RWPE2 (cell line): Measurements from ENCODE around the gene ZSCAN10.

Source experiments
- ATAC-seq: fragments of 200-7000 bp; cut with Tn5 transposase; 3 replicates; pipeline ENCODE4 v1.9.1; 2021; ENCODE audit warnings: low read depth
- DNase-seq: peaks from one replicate; pipeline ENCODE4 v3.0.0-alpha.2; 2020; ENCODE audit warnings: low spot score
- H3K27ac ChIP-seq: fragments of 450-650 bp; 2 replicates; pipeline ENCODE4 v1.5.1; 2017; ENCODE audit warnings: mild to moderate bottlenecking; ENCODE audit not compliant: poor library complexity, severe bottlenecking
- H3K27me3 ChIP-seq: fragments of 250-450 bp; sonication (Bioruptor Pico); 2 replicates; pipeline ENCODE4 v1.5.1; 2021; ENCODE audit warnings: mild to moderate bottlenecking, moderate library complexity; ENCODE audit not compliant: insufficient read depth, poor library complexity, severe bottlenecking
- H3K36me3 ChIP-seq: fragments of 250-450 bp; sonication (Bioruptor Pico); 2 replicates; pipeline ENCODE4 v1.5.1; 2020; ENCODE audit warnings: low read depth, mild to moderate bottlenecking, moderate library complexity
- H3K4me1 ChIP-seq: fragments of 250-450 bp; sonication (Bioruptor Pico); 2 replicates; pipeline ENCODE4 v1.5.1; 2021; ENCODE audit warnings: mild to moderate bottlenecking, moderate library complexity; ENCODE audit not compliant: insufficient read depth, poor library complexity, severe bottlenecking
- H3K4me3 ChIP-seq: fragments of 250-450 bp; sonication (Bioruptor Pico); 2 replicates; pipeline ENCODE4 v1.5.1; 2021; ENCODE audit warnings: mild to moderate bottlenecking, moderate library complexity; ENCODE audit not compliant: severe bottlenecking
- H3K9me3 ChIP-seq: fragments of 250-450 bp; sonication (Bioruptor Pico); 2 replicates; pipeline ENCODE4 v1.5.1; 2021; ENCODE audit warnings: mild to moderate bottlenecking, moderate library complexity; ENCODE audit not compliant: severe bottlenecking
- TF ChIP-seq, protein P1 (sequence below): fragments of 450-650 bp; IDR thresholded peaks from one replicate; pipeline ENCODE4 v1.5.1; 2017; ENCODE audit warnings: mild to moderate bottlenecking, moderate library complexity; ENCODE audit not compliant: poor library complexity, severe bottlenecking

ZSCAN10 gene

DNA sequence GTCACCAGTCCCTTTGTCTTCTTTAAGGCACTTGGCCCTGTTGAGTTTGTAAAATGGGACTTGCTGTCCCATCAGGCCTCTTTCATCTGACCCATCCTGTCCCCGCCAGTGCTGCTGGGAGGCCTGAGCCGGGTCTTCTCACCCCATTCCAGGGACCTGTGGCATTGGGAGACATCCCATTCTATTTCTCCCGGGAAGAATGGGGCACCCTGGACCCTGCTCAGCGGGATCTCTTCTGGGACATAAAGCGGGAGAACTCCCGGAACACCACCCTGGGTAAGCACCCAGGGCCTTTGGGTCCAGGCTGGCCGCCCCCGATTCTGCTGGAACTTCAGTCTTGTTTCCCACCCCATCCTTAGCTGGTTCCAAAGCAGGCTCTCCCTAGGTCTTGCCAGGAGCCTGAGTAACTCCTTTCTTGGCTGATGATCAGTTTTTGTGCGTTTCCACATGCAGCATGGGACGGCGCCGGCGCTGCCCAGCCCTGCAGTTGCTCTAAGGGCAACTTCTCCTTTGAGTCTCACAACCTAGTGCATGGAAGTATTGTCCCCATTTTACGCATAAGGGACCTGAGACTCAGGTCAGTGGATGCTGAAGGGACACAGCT lies 39.8 kb upstream of the ZSCAN10 start:
- ATAC-seq = no peak
- no peaks in the 10 kb centered on the region for H3K27me3 ChIP-seq
- TF ChIP-seq, protein P1, sequence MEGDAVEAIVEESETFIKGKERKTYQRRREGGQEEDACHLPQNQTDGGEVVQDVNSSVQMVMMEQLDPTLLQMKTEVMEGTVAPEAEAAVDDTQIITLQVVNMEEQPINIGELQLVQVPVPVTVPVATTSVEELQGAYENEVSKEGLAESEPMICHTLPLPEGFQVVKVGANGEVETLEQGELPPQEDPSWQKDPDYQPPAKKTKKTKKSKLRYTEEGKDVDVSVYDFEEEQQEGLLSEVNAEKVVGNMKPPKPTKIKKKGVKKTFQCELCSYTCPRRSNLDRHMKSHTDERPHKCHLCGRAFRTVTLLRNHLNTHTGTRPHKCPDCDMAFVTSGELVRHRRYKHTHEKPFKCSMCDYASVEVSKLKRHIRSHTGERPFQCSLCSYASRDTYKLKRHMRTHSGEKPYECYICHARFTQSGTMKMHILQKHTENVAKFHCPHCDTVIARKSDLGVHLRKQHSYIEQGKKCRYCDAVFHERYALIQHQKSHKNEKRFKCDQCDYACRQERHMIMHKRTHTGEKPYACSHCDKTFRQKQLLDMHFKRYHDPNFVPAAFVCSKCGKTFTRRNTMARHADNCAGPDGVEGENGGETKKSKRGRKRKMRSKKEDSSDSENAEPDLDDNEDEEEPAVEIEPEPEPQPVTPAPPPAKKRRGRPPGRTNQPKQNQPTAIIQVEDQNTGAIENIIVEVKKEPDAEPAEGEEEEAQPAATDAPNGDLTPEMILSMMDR = no peak
- no peak overlapping the region for H3K27ac ChIP-seq
- H3K9me3 ChIP-seq = no peaks in the 10 kb centered on the region
- DNase-seq = no peak
- H3K4me1 ChIP-seq = no peaks in the 10 kb centered on the region
- H3K36me3 ChIP-seq = no peaks in the 10 kb centered on the region; the same call in 1 of the 2 replicates
- no peak overlapping the region for H3K4me3 ChIP-seq

DNA sequence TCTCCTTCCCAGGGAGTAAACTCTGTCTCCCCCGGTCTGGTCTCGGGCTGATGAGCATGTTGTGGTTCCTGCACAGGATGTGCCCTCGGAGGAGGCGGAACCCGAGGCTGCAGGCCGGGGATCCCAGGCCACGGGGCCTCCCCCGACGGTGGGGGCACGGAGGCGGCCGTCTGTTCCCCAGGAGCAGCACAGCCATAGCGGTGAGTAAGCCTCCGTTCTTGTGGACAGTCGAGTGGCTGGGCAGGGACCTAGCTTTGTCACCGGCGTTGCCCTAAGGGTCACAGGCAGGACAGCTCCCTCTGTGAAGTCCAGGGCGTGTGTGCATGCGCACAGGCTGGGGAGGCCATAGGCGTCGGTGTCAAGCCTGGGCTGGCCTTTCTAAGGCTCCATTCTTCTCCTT lies 39.2 kb upstream of the ZSCAN10 start:
- DNase-seq (no peak), ATAC-seq (no peak)
- no peak overlapping the region for H3K27ac ChIP-seq
- no peaks in the 10 kb centered on the region; the same call in 1 of the 2 replicates for H3K36me3 ChIP-seq
- TF ChIP-seq, protein P1 = no peak
- H3K4me1 ChIP-seq = peaks cover under 1% of the 10 kb centered on the region
- H3K4me3 ChIP-seq = no peak overlapping the region
- H3K9me3 ChIP-seq = no peaks in the 10 kb centered on the region
- H3K27me3 ChIP-seq = no peaks in the 10 kb centered on the region

DNA sequence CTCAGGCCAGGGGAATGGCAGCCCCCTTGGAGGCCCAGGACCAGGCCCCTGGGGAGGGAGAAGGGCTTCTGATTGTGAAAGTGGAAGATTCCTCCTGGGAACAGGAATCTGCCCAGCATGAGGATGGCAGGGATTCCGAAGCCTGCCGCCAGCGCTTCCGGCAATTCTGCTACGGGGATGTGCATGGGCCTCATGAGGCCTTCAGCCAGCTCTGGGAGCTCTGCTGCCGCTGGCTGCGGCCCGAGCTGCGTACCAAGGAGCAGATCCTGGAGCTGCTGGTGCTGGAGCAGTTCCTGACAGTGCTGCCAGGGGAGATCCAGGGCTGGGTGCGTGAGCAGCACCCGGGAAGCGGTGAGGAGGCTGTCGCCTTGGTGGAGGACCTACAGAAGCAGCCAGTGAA lies 38.2 kb upstream of the ZSCAN10 start:
- H3K36me3 ChIP-seq = peaks cover 5% of the 10 kb centered on the region
- no peak for DNase-seq
- no peaks in the 10 kb centered on the region for H3K9me3 ChIP-seq
- ATAC-seq = no peak
- no peaks in the 10 kb centered on the region for H3K27me3 ChIP-seq
- TF ChIP-seq, protein P1 = no peak
- H3K27ac ChIP-seq = no peak overlapping the region
- no peak overlapping the region for H3K4me3 ChIP-seq
- peaks cover 4% of the 10 kb centered on the region for H3K4me1 ChIP-seq

DNA sequence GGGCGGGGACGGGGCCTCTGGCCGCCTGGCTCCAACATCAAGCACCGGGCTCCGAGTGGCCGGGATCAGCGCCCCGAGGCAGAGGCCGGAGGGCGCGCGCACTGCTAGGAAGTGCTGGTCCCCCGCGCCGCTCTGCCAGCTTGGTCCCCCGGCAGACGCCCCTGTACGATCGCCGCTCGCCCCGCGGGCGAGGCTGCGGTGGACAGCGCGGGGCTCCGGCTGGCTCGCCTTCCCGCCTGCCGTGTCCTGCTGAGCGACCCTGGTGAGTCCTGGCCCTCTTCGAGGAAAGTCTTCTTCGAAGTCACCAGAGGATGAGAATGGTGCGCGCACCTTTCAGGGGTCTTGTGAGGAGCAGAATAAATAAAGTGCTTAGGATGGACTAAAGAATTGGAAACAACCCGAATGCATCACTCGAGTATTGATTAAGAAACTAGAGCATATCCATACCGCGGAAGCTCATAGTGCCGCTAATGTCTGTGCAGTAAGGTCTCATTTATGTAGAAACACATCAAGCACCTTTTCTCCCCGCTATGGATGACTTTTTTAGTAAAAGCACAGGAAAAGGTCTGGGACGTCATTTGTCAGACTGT lies 36.1 kb upstream of the ZSCAN10 start:
- H3K27me3 ChIP-seq = no peaks in the 10 kb centered on the region
- peak overlapping the region; percentile 66 for H3K4me3 ChIP-seq
- ATAC-seq (no peak; the same call in 2 of the 3 replicates), DNase-seq (no peak)
- peaks cover 4% of the 10 kb centered on the region for H3K4me1 ChIP-seq
- H3K36me3 ChIP-seq = peaks cover 21% of the 10 kb centered on the region
- TF ChIP-seq, protein P1 = no peak
- peak overlapping the region; percentile 44 for H3K27ac ChIP-seq
- H3K9me3 ChIP-seq = no peaks in the 10 kb centered on the region
